Smooth muscle cell (in vitro differentiated cells): Measurements from ENCODE around the gene ENDOU. TPM values are rescaled to one million over a fixed set of nuclear protein-coding genes. Genes with fewer than 3 reads are reported as not detected.

ENCODE experiments used
- DNase-seq: peaks from one replicate; lab custom pipeline; 2025; ENCODE audit not compliant: unreplicated experiment; lab: John Stamatoyannopoulos, UW
- H2AFZ ChIP-seq: fragments of 200-600 bp; sonication (generic); 2 replicates; pipeline ENCODE4 v1.6.0; 2016; ENCODE audit warnings: antibody characterized with exemption, low read depth, mild to moderate bottlenecking
- H3F3A ChIP-seq: fragments of 200-600 bp; sonication (generic); 2 replicates; pipeline ENCODE4 v1.6.0; 2017; ENCODE audit warnings: antibody characterized with exemption, low read depth
- H3K27ac ChIP-seq: fragments of 200-600 bp; sonication (generic); 2 replicates; pipeline ENCODE4 v1.5.1; 2016; ENCODE audit warnings: low read depth, mild to moderate bottlenecking
- H3K27me3 ChIP-seq: fragments of 200-600 bp; sonication (generic); 2 replicates; pipeline ENCODE4 v1.6.1; 2016; ENCODE audit warnings: low read depth, mild to moderate bottlenecking
- H3K36me3 ChIP-seq: fragments of 200-600 bp; sonication (generic); 2 replicates; pipeline ENCODE4 v1.5.1; 2016; ENCODE audit warnings: low read depth
- H3K4me1 ChIP-seq: fragments of 200-600 bp; sonication (generic); 2 replicates; pipeline ENCODE4 v1.5.1; 2016; ENCODE audit warnings: low read depth
- H3K4me2 ChIP-seq: fragments of 200-600 bp; sonication (generic); 2 replicates; pipeline ENCODE4 v1.6.0; 2016; ENCODE audit warnings: mild to moderate bottlenecking
- H3K4me3 ChIP-seq: fragments of 200-600 bp; sonication (generic); 2 replicates; pipeline ENCODE4 v1.5.1; 2016; ENCODE audit warnings: mild to moderate bottlenecking
- H3K79me2 ChIP-seq: fragments of 200-600 bp; sonication (generic); 2 replicates; pipeline ENCODE4 v1.6.0; 2016; ENCODE audit warnings: low read depth, mild to moderate bottlenecking
- H3K9ac ChIP-seq: fragments of 200-600 bp; sonication (generic); 2 replicates; pipeline ENCODE4 v1.6.0; 2016; ENCODE audit warnings: low read depth
- H3K9me3 ChIP-seq: fragments of 200-600 bp; sonication (generic); replicated peaks from 2 replicates; pipeline ENCODE4 v1.5.1; 2016; ENCODE audit warnings: low read depth
- H4K20me1 ChIP-seq: fragments of 200-600 bp; sonication (generic); 2 replicates; pipeline ENCODE4 v1.6.0; 2016; ENCODE audit warnings: low read depth
- WGBS: methylation state at CpG from one replicate; pipeline ENCODE4 v1.1.7; 2016; ENCODE audit warnings: low lambda C conversion rate; 5-methylcytosine and 5-hydroxymethylcytosine counted together
- polyA plus RNA-seq: library from polyadenylated mRNA; unstranded; fragments of >200 nt; fragmentation: Nextera tagmentation; extraction: Ambion mirVana; gene quantifications from 2 replicates; pipeline ENCODE4 v1.2.1, GENCODE V29; 2016
- total RNA-seq: library from RNA; depleted of rRNA; stranded (reverse); fragments of >200 nt; gene quantifications from 2 replicates; pipeline ENCODE4 v1.2.3, GENCODE V29; 2014
- TF ChIP-seq, protein P1 (sequence below): fragments of 200-600 bp; sonication (generic); IDR thresholded peaks from 2 replicates; pipeline ENCODE4 v1.5.1; 2017; ENCODE audit warnings: borderline replicate concordance, mild to moderate bottlenecking, antibody characterized with exemption; ENCODE audit not compliant: insufficient read depth, poor library complexity, severe bottlenecking

Gene ENDOU
- total and polyA plus RNA-seq, 2 experiments from 2014 or later, result 0.47 to 5.1 TPM

DNA sequence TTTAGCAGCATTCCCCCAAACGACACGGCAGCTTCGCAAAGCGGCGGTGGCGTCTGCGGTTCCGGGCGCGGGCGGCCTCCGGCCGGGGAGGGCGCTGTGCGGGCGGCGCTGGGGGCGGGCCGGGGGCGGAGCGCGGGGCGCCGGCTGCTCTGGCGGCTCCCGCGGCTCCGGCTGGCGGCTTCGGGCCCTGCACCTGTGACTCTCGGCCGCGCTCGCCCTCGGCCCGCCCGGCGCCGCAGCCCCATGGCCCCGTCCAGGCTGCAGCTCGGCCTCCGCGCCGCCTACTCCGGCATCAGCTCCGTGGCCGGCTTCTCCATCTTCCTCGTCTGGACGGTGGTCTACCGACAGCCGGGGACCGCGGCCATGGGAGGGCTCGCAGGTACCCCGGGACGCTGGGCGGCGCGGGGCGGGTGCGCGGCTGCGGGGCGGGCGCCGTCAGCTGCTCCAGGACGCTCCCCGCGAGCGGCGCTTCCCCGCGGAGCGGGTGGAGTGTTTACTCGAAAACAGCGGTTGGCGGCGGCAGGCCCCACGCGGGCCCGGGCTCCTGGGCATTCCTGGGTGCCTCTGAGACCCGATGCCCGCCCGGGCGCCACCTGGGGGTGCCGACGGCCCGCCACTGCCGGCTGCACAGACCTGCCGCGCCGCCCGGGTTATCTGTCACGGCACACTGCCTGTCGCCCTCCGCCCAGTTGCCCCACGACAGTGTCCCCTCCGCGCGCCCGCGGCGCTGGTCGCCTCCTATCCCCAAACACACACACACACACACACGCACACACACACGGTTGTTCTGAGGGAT lies 48.0 kb upstream of the ENDOU start, which contains the start of gene SLC48A1:
TSS of gene SLC48A1 (plus strand) at position 177 of the 796 bp plus-strand sequence. CDS start at position 244, 67 bp downstream.
- no peaks in the 10 kb centered on the region for H3K79me2 ChIP-seq
- H3K4me2 ChIP-seq, result peak within 1 kb of the TSS; percentile 99
- H3K4me1 ChIP-seq, result peaks cover 4% of the 10 kb centered on the region
- H2AFZ ChIP-seq, result peak within 1 kb of the TSS; percentile 62
- H3K4me3 ChIP-seq, result peak within 1 kb of the TSS; percentile 93
- peak within 1 kb of the TSS; percentile 54 for H3K9ac ChIP-seq
- no peaks in the 10 kb centered on the region for H3K36me3 ChIP-seq
- no peaks in the 10 kb centered on the region for H3K27me3 ChIP-seq
- peak; percentile 14 for DNase-seq
- H4K20me1 ChIP-seq, result no peaks in the 10 kb centered on the region
- H3F3A ChIP-seq, result no peaks in the 10 kb centered on the region
- TF ChIP-seq, protein P1, sequence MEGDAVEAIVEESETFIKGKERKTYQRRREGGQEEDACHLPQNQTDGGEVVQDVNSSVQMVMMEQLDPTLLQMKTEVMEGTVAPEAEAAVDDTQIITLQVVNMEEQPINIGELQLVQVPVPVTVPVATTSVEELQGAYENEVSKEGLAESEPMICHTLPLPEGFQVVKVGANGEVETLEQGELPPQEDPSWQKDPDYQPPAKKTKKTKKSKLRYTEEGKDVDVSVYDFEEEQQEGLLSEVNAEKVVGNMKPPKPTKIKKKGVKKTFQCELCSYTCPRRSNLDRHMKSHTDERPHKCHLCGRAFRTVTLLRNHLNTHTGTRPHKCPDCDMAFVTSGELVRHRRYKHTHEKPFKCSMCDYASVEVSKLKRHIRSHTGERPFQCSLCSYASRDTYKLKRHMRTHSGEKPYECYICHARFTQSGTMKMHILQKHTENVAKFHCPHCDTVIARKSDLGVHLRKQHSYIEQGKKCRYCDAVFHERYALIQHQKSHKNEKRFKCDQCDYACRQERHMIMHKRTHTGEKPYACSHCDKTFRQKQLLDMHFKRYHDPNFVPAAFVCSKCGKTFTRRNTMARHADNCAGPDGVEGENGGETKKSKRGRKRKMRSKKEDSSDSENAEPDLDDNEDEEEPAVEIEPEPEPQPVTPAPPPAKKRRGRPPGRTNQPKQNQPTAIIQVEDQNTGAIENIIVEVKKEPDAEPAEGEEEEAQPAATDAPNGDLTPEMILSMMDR, result no peak
- no peak within 1 kb of the TSS for H3K27ac ChIP-seq
- no peaks in the 10 kb centered on the region for H3K9me3 ChIP-seq
- 2% methylated on average over 73 of the region's 106 CpGs for WGBS

DNA sequence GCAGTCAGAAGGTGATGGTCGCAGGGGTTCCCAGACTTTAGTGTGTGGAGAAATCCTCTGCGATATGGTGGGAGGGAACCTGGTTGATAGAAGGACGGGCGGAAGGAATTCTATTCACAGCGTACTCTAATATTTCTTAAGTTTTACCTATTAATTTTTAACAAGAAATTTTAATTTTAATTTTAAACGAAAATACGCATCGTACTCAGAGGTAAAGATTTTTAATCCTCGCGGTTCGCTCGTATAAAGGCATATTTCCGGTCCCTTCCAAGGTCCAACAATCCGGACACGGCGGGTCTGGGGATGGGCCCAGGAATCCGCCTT lies 47.4 kb upstream of the ENDOU start:
- peak overlapping the region; percentile 99 for H3K4me2 ChIP-seq
- 23% methylated on average over 17 of the region's 17 CpGs for WGBS
- TF ChIP-seq, protein P1, result no peak

GRCh38 chr12:47772094-47772660 lies 46.9 kb upstream of the ENDOU start:
- no peak overlapping the region for H3K9ac ChIP-seq
- WGBS, result 87% methylated on average over 13 of the region's 13 CpGs
- TF ChIP-seq, protein P1, result no peak
- H2AFZ ChIP-seq, result no peak overlapping the region
- H3K79me2 ChIP-seq, result no peaks in the 10 kb centered on the region
- H3K27ac ChIP-seq, result no peak overlapping the region
- DNase-seq, result no peak
- no peaks in the 10 kb centered on the region for H4K20me1 ChIP-seq
- no peaks in the 10 kb centered on the region for H3K27me3 ChIP-seq
- no peaks in the 10 kb centered on the region for H3F3A ChIP-seq
- H3K36me3 ChIP-seq, result no peaks in the 10 kb centered on the region
- no peaks in the 10 kb centered on the region for H3K9me3 ChIP-seq
- H3K4me3 ChIP-seq, result no peak overlapping the region
- peak overlapping the region; percentile 99 for H3K4me2 ChIP-seq
- peaks cover 4% of the 10 kb centered on the region for H3K4me1 ChIP-seq

More for the DNA sequence above, 47.4 kb upstream of the ENDOU start:
- Histone ChIP-seq H3K9me3 (no peaks in the 10 kb centered on the region), H3K27me3 (no peaks in the 10 kb centered on the region), H3K27ac (no peak overlapping the region), H3K4me3 (peak overlapping the region; percentile 93), H3K9ac (no peak overlapping the region), H3K79me2 (no peaks in the 10 kb centered on the region), H3K4me1 (peaks cover 4% of the 10 kb centered on the region), H4K20me1 (no peaks in the 10 kb centered on the region), H3K36me3 (no peaks in the 10 kb centered on the region), H3F3A (no peaks in the 10 kb centered on the region), H2AFZ (no peak overlapping the region)
- DNase-seq, result no peak
